ENCODE results near the gene RUSF1. TPM values are rescaled to one million over a fixed set of nuclear protein-coding genes. Genes with fewer than 3 reads are reported as not detected.
"Not testable (repeated sequence)": the region's sequence is repeated elsewhere in the genome, so short reads cannot be mapped to it uniquely, and the experiment has no call there.

Gene RUSF1
- total RNA-seq, 2 experiments from 2014 or later, result 53.9 to 60.2 TPM

GRCh38 chr16:31488468-31489297 is 19.5 kb downstream of the RUSF1 start:
- H3K4me1 Mint-ChIP-seq, result peaks cover 4% of the 10 kb centered on the region
- H3K27ac Mint-ChIP-seq, result no peak overlapping the region
- H3K4me3 Mint-ChIP-seq, result peak overlapping the region; percentile 86
- POLR2A ChIA-PET, result interaction anchor here (1.1 to 1.5 kb wide), 3 partner anchors 12 to 224 kb away, joined by 3 to 6 read pairs (median 5); a partner anchor contains a TSS
- H3K27me3 Mint-ChIP-seq, result peaks cover 3% of the 10 kb centered on the region
- no peak for DNase-seq
- no peaks in the 10 kb centered on the region for H3K36me3 Mint-ChIP-seq
- H3K9me3 Mint-ChIP-seq, result no peaks in the 10 kb centered on the region
- no peak for ATAC-seq (ENCODE audit: low read depth)

DNA sequence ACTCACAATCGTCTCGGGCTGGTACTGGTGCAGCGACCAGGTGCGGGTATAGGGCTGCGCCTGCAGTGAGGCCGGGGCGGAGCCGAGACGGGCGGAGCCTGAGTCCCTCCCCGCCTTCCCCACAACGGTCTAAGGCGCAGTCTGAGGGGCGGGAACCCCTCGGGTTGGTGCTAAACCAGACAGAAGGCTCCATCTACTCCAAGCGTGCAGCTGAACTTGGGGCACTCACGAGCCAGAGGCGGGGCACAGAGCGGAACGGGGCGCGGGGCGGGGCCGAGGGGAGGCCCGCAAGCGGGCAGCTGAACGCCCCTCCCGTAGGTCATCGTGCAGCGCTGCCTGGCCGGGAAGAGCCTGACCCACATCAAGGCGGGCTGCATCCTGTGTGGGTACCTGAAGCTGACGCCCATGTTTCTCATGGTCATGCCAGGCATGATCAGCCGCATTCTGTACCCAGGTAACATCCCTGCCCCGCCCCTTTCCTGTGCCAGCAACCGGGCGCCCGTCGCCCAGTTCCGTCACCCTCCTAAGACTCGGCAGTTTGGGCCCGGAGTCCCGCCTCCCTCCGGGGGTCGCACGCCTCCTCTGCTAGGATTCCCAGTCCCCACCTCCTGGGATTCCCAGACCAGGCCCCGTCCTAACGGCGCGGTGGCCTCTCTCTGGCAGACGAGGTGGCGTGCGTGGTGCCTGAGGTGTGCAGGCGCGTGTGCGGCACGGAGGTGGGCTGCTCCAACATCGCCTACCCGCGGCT is 20.3 kb downstream of the RUSF1 start:
- Mint-ChIP-seq H3K4me3 (peak overlapping the region; percentile 86), H3K9me3 (no peaks in the 10 kb centered on the region), H3K27ac (peak overlapping the region; percentile 45), H3K36me3 (no peaks in the 10 kb centered on the region), H3K27me3 (peaks cover 3% of the 10 kb centered on the region), H3K4me1 (peaks cover 4% of the 10 kb centered on the region)
- DNase-seq (peak; percentile 73), ATAC-seq (ENCODE audit: low read depth) (peak; percentile 91)
- POLR2A ChIA-PET, result interaction anchor here (0.5 to 1.5 kb wide), 7 partner anchors 11 to 225 kb away, joined by 3 to 6 read pairs (median 4); partner anchors contain the start of genes ARMC5 and RUSF1

DNA sequence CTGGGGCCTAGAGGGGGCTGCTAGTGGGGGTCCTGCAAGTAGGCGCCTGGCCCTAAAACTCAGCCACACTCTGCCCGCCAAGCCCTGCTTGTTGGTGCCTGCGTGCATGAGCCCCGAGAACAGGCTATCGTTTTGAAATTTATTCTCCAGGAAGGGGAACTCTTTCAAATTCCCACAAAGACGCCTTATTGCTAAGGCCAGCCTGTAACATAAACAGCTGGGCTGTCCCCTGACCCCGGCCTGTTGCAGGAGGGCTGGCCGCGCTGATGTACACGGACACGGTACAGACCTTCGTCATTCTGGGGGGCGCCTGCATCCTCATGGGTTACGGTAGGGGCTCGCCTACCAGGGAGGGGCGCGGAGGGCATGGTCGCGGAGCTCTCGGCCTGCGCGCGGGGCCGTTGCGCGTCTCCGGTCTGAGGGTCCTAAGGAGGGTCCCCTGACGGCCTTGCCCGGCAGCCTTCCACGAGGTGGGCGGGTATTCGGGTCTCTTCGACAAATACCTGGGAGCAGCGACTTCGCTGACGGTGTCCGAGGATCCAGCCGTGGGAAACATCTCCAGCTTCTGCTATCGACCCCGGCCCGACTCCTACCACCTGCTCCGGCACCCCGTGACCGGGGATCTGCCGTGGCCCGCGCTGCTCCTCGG is 21.0 kb downstream of the RUSF1 start:
- peak overlapping the region; percentile 45 for H3K27ac Mint-ChIP-seq
- POLR2A ChIA-PET, result interaction anchor here (0.8 to 1.5 kb wide), 3 partner anchors 21 to 226 kb away, joined by 3 to 5 read pairs (median 3); partner anchors contain the start of genes ARMC5 and RUSF1
- H3K4me3 Mint-ChIP-seq, result peak overlapping the region; percentile 86
- DNase-seq (no peak), ATAC-seq (ENCODE audit: low read depth) (no peak)
- H3K9me3 Mint-ChIP-seq, result no peaks in the 10 kb centered on the region
- H3K4me1 Mint-ChIP-seq, result peaks cover 4% of the 10 kb centered on the region
- H3K27me3 Mint-ChIP-seq, result peaks cover 3% of the 10 kb centered on the region
- no peaks in the 10 kb centered on the region for H3K36me3 Mint-ChIP-seq

DNA sequence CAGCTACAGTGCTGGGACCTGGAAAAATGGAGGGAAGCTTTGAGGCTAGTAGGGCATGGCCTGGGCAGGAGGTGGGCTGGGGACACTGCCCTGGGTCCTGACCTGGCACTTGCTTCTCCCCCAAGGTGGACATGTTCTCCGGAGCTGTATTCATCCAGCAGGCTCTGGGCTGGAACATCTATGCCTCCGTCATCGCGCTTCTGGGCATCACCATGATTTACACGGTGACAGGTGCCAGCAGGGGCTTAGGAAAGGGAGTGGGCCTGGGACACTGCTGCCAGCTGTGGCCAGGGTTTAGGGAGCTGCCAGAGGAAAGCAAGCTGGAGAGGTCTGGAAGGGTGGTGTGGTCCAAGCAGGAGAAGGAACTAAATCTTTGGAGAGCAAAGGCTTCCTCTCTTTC is 22.1 kb downstream of the RUSF1 start:
- peaks cover 4% of the 10 kb centered on the region for H3K4me1 Mint-ChIP-seq
- H3K27me3 Mint-ChIP-seq, result peaks cover 3% of the 10 kb centered on the region
- no peak for ATAC-seq (ENCODE audit: low read depth)
- no peak overlapping the region for H3K4me3 Mint-ChIP-seq
- no peak for DNase-seq
- H3K9me3 Mint-ChIP-seq, result no peaks in the 10 kb centered on the region
- POLR2A ChIA-PET, result no interaction called here
- H3K27ac Mint-ChIP-seq, result no peak overlapping the region
- no peaks in the 10 kb centered on the region for H3K36me3 Mint-ChIP-seq

DNA sequence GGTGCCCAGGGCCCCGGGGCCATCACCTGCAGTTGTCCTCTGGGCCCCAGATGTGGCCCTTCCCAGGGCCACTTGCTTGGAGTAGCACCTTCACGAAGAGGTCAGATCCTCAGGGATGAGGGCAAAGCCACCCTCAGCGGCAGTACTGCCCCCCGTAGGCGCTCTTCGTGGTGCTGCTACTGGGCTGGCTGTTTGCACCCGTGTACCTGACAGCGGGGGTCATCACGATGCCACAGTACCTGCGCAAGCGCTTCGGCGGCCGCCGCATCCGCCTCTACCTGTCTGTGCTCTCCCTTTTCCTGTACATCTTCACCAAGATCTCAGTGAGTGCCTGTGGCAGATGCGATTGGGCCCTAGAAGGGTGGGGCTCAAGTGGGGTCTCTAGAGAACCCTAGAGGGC is 22.6 kb downstream of the RUSF1 start:
- Mint-ChIP-seq H3K4me1 (peaks cover 4% of the 10 kb centered on the region), H3K9me3 (no peaks in the 10 kb centered on the region), H3K27ac (no peak overlapping the region), H3K36me3 (no peaks in the 10 kb centered on the region), H3K4me3 (no peak overlapping the region), H3K27me3 (peaks cover 3% of the 10 kb centered on the region)
- ATAC-seq (ENCODE audit: low read depth), result no peak
- no peak for DNase-seq
- POLR2A ChIA-PET, result interaction anchor here (1.0 kb wide), 1 partner anchor 15 kb away, joined by 3 read pairs; no protein-coding TSS in a partner anchor

DNA sequence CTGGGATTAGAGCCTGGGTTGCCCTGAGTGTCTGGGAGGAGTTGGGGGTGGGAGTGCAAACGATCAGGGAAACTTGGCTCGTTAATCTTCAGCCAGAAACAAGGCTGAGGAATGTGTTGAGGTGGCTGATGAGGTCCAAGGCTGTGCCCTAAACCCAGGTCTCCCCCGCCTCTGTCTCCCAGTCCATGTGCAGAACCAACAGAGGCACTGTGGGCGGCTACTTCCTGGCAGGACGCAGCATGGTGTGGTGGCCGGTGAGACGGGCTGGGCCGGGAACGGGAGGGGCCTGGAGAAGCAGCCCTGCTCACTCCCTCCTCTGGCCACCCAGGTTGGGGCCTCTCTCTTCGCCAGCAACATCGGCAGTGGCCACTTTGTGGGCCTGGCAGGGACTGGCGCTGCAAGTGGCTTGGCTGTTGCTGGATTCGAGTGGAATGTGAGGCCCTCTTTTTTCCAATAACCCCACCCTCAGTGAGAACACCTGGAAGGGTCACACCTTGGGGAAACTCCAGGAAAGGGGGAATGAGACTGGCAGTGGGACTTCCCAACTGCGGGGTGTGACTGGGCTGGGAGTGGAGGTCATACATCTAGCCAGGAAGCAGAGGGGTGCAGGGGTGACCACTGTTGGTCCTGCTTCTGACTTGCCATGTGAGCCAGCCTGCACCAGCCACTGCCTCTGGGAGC is 23.6 kb downstream of the RUSF1 start:
- DNase-seq, result no peak
- H3K27ac Mint-ChIP-seq, result no peak overlapping the region
- H3K4me1 Mint-ChIP-seq, result peaks cover 2% of the 10 kb centered on the region
- no peaks in the 10 kb centered on the region for H3K9me3 Mint-ChIP-seq
- no peaks in the 10 kb centered on the region for H3K36me3 Mint-ChIP-seq
- H3K4me3 Mint-ChIP-seq, result no peak overlapping the region
- POLR2A ChIA-PET, result interaction anchor here (1.0 kb wide), 1 partner anchor 16 kb away, joined by 3 read pairs; no protein-coding TSS in a partner anchor
- peaks cover 3% of the 10 kb centered on the region for H3K27me3 Mint-ChIP-seq
- no peak for ATAC-seq (ENCODE audit: low read depth)

- H3K4me3 Mint-ChIP-seq; H3K27ac Mint-ChIP-seq; POLR2A ChIA-PET; H3K4me1 Mint-ChIP-seq; H3K36me3 Mint-ChIP-seq; H3K9me3 Mint-ChIP-seq; ATAC-seq (ENCODE audit: low read depth); H3K27me3 Mint-ChIP-seq; DNase-seq: not testable (repeated sequence)
Observed at GRCh38 chr16:31484048-31484447, 24.1 kb downstream of the RUSF1 start.

- peaks cover 3% of the 10 kb centered on the region for H3K27me3 Mint-ChIP-seq
- no peak within 1 kb of the TSS for H3K4me3 Mint-ChIP-seq
- H3K36me3 Mint-ChIP-seq, result no peaks in the 10 kb centered on the region
- H3K9me3 Mint-ChIP-seq, result no peaks in the 10 kb centered on the region
- DNase-seq (no peak), ATAC-seq (ENCODE audit: low read depth) (no peak)
- POLR2A ChIA-PET, result no interaction called here
- H3K27ac Mint-ChIP-seq, result no peak within 1 kb of the TSS
- H3K4me1 Mint-ChIP-seq, result no peaks in the 10 kb centered on the region
Observed at GRCh38 chr16:31483081-31483480, 25.1 kb downstream of the RUSF1 start, which contains the start of gene SLC5A2. TSS of gene SLC5A2 (plus strand) at chr16:31483123. CDS start at chr16:31483137, 14 bp downstream.

DNA sequence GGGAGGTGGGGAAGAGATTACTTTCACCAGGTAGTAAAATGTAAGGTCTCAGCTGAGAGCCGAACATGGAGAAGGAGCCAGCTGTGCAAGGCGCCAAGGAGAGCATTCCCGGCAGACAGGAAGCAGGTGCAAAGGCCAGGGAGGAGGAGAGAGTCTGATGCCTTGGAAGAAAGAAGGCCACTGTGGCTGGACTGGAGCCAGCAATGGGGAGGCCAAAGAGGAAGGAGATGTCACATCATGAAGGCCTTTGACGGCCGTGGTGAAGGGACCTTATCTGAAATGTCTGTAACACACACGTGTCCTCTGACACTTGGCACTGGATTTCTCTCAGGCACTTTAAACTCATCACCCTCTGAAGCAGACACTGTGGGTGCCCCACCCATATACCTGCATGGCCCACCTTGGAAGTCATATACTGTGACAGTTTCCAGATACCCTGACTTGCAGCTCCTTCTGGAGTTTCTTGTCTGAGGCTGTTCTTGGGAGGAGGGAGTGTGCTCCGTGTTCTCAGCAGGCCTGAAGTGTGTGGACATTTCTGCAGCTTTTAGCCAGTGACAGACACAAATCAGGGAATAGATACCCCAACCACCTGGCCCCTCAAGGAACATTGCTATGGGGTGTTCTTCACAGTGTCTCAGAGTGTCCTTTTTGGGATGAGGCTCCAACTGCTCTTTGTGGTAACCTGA is 27.2 kb downstream of the RUSF1 start:
- POLR2A ChIA-PET, result interaction anchor here (1.2 kb wide), 1 partner anchor 21 kb away, joined by 3 read pairs; no protein-coding TSS in a partner anchor
- Mint-ChIP-seq H3K27ac (no peak overlapping the region), H3K9me3 (no peaks in the 10 kb centered on the region), H3K27me3 (peaks cover 10% of the 10 kb centered on the region), H3K4me1 (peaks cover 6% of the 10 kb centered on the region), H3K4me3 (no peak overlapping the region), H3K36me3 (no peaks in the 10 kb centered on the region)
- ATAC-seq (ENCODE audit: low read depth) (no peak), DNase-seq (no peak)

- H3K4me3 Mint-ChIP-seq, result no peak overlapping the region
- H3K27ac Mint-ChIP-seq, result no peak overlapping the region
- peaks cover 6% of the 10 kb centered on the region for H3K4me1 Mint-ChIP-seq
- H3K9me3 Mint-ChIP-seq, result no peaks in the 10 kb centered on the region
- POLR2A ChIA-PET, result interaction anchor here (4.5 kb wide), 1 partner anchor 20 kb away, joined by 36 read pairs; the partner anchor contains the start of gene ARMC5
- H3K27me3 Mint-ChIP-seq, result peaks cover 17% of the 10 kb centered on the region
- no peaks in the 10 kb centered on the region for H3K36me3 Mint-ChIP-seq
- DNase-seq, result no peak
- no peak for ATAC-seq (ENCODE audit: low read depth)
Observed at GRCh38 chr16:31479751-31480150, 28.4 kb downstream of the RUSF1 start.

- H3K4me3 Mint-ChIP-seq, result no peak overlapping the region
- ATAC-seq (ENCODE audit: low read depth), result no peak
- H3K27me3 Mint-ChIP-seq, result peaks cover 17% of the 10 kb centered on the region
- no peaks in the 10 kb centered on the region for H3K36me3 Mint-ChIP-seq
- DNase-seq, result no peak
- POLR2A ChIA-PET, result interaction anchor here (1.8 to 4.5 kb wide), 2 partner anchors 20 to 29 kb away, joined by 4 to 36 read pairs; partner anchors contain the start of genes ARMC5 and RUSF1
- H3K27ac Mint-ChIP-seq, result no peak overlapping the region
- H3K9me3 Mint-ChIP-seq, result no peaks in the 10 kb centered on the region
- peaks cover 6% of the 10 kb centered on the region for H3K4me1 Mint-ChIP-seq
Observed at GRCh38 chr16:31478956-31479355, 29.2 kb downstream of the RUSF1 start.
